ENCODE data around the gene RUFY4. TPM values are rescaled to one million over a fixed set of nuclear protein-coding genes. Genes with fewer than 3 reads are reported as not detected.

Gene RUFY4
- total RNA-seq, 2 experiments from 2014 or later = 0.93 to 1.8 TPM

GRCh38 chr2:218047536-218048225 lies 21.4 kb upstream of the RUFY4 start:
- Mint-ChIP-seq H3K36me3 (peaks cover 14% of the 10 kb centered on the region), H3K27me3 (peaks cover 18% of the 10 kb centered on the region), H3K27ac (no peak overlapping the region), H3K4me3 (no peak overlapping the region), H3K9me3 (peaks cover 26% of the 10 kb centered on the region), H3K4me1 (ENCODE audit: low read depth) (no peaks in the 10 kb centered on the region)
- intact Hi-C loops (cut with micrococcal nuclease) = no loop called here
- DNase-seq = no peak
- ChIA-PET POLR2A (no interaction called here), CTCF (interaction anchor here (0.6 kb wide), 1 partner anchor 57 kb away, joined by 3 read pairs; no protein-coding TSS in a partner anchor)

GRCh38 chr2:218051903-218052302 lies 17.1 kb upstream of the RUFY4 start:
- Mint-ChIP-seq H3K9me3 (peaks cover 18% of the 10 kb centered on the region), H3K36me3 (peaks cover 14% of the 10 kb centered on the region), H3K27me3 (peaks cover 19% of the 10 kb centered on the region), H3K4me3 (no peak overlapping the region), H3K27ac (no peak overlapping the region), H3K4me1 (ENCODE audit: low read depth) (no peaks in the 10 kb centered on the region)
- ChIA-PET CTCF (no interaction called here), POLR2A (no interaction called here)
- DNase-seq = no peak
- intact Hi-C loops (cut with micrococcal nuclease) = no loop called here

GRCh38 chr2:218059289-218059688 lies 9.8 kb upstream of the RUFY4 start:
- H3K9me3 Mint-ChIP-seq = no peaks in the 10 kb centered on the region
- H3K36me3 Mint-ChIP-seq = no peaks in the 10 kb centered on the region
- H3K27ac Mint-ChIP-seq = no peak overlapping the region
- ChIA-PET CTCF (interaction anchor here (0.9 to 1.0 kb wide), 2 partner anchors 10 to 15 kb away, joined by 3 to 4 read pairs; partner anchors contain the start of gene RUFY4), POLR2A (no interaction called here)
- DNase-seq = no peak
- peaks cover 15% of the 10 kb centered on the region for H3K27me3 Mint-ChIP-seq
- no peaks in the 10 kb centered on the region for H3K4me1 Mint-ChIP-seq (ENCODE audit: low read depth)
- intact Hi-C loops (cut with micrococcal nuclease) = no loop called here
- no peak overlapping the region for H3K4me3 Mint-ChIP-seq

- ChIA-PET POLR2A (no interaction called here), CTCF (interaction anchor here (0.9 kb wide), 1 partner anchor 9 kb away, joined by 3 read pairs; the partner anchor contains the start of gene RUFY4)
- H3K27ac Mint-ChIP-seq = no peak overlapping the region
- H3K36me3 Mint-ChIP-seq = no peaks in the 10 kb centered on the region
- no peaks in the 10 kb centered on the region for H3K4me1 Mint-ChIP-seq (ENCODE audit: low read depth)
- no peaks in the 10 kb centered on the region for H3K9me3 Mint-ChIP-seq
- peaks cover 15% of the 10 kb centered on the region for H3K27me3 Mint-ChIP-seq
- intact Hi-C loops (cut with micrococcal nuclease) = no loop called here
- no peak overlapping the region for H3K4me3 Mint-ChIP-seq
- no peak for DNase-seq
Measured at GRCh38 chr2:218060118-218060517, 8.9 kb upstream of the RUFY4 start.

GRCh38 chr2:218060950-218061660 lies 7.9 kb upstream of the RUFY4 start:
- no peaks in the 10 kb centered on the region for H3K4me1 Mint-ChIP-seq (ENCODE audit: low read depth)
- intact Hi-C loops (cut with micrococcal nuclease) = no loop called here
- no peaks in the 10 kb centered on the region for H3K36me3 Mint-ChIP-seq
- H3K9me3 Mint-ChIP-seq = no peaks in the 10 kb centered on the region
- no peak for DNase-seq
- H3K27ac Mint-ChIP-seq = no peak overlapping the region
- peaks cover 15% of the 10 kb centered on the region for H3K27me3 Mint-ChIP-seq
- no peak overlapping the region for H3K4me3 Mint-ChIP-seq
- ChIA-PET CTCF (no interaction called here), POLR2A (interaction anchor here (0.6 kb wide), 1 partner anchor 1325 kb away, joined by 3 read pairs; no protein-coding TSS in a partner anchor)

GRCh38 chr2:218063486-218063885 lies 5.6 kb upstream of the RUFY4 start:
- intact Hi-C loops (cut with micrococcal nuclease) = no loop called here
- Mint-ChIP-seq H3K27ac (no peak overlapping the region), H3K4me1 (ENCODE audit: low read depth) (peaks cover under 1% of the 10 kb centered on the region), H3K27me3 (peaks cover 26% of the 10 kb centered on the region), H3K36me3 (no peaks in the 10 kb centered on the region), H3K4me3 (no peak overlapping the region), H3K9me3 (no peaks in the 10 kb centered on the region)
- DNase-seq = no peak
- ChIA-PET CTCF (no interaction called here), POLR2A (no interaction called here)

GRCh38 chr2:218063896-218064295 lies 5.2 kb upstream of the RUFY4 start:
- CTCF ChIA-PET = no interaction called here
- no peaks in the 10 kb centered on the region for H3K9me3 Mint-ChIP-seq
- peaks cover 4% of the 10 kb centered on the region for H3K4me1 Mint-ChIP-seq (ENCODE audit: low read depth)
- H3K27ac Mint-ChIP-seq = no peak overlapping the region
- intact Hi-C loops (cut with micrococcal nuclease) = no loop called here
- H3K36me3 Mint-ChIP-seq = no peaks in the 10 kb centered on the region
- no peak for DNase-seq
- H3K27me3 Mint-ChIP-seq = peaks cover 28% of the 10 kb centered on the region
- H3K4me3 Mint-ChIP-seq = no peak overlapping the region
- POLR2A ChIA-PET = no interaction called here

- Mint-ChIP-seq H3K27me3 (peaks cover 19% of the 10 kb centered on the region), H3K27ac (no peak overlapping the region), H3K4me3 (no peak overlapping the region), H3K36me3 (no peaks in the 10 kb centered on the region), H3K9me3 (no peaks in the 10 kb centered on the region), H3K4me1 (ENCODE audit: low read depth) (peaks cover 8% of the 10 kb centered on the region)
- ChIA-PET CTCF (interaction anchor here (1.0 to 4.4 kb wide), 2 partner anchors 24 to 32 kb away, joined by 7 to 18 read pairs; no protein-coding TSS in a partner anchor), POLR2A (no interaction called here)
- intact Hi-C loops (cut with micrococcal nuclease) = no loop called here
- DNase-seq = no peak
Measured at GRCh38 chr2:218065239-218066006, 3.6 kb upstream of the RUFY4 start.

GRCh38 chr2:218066926-218067515 lies 2.0 kb upstream of the RUFY4 start:
- Mint-ChIP-seq H3K27me3 (peaks cover 16% of the 10 kb centered on the region), H3K27ac (no peak overlapping the region), H3K4me3 (no peak overlapping the region), H3K4me1 (ENCODE audit: low read depth) (peaks cover 8% of the 10 kb centered on the region), H3K9me3 (no peaks in the 10 kb centered on the region), H3K36me3 (no peaks in the 10 kb centered on the region)
- CTCF ChIA-PET = interaction anchor here (1.0 to 4.4 kb wide), 3 partner anchors 9 to 281 kb away, joined by 4 to 18 read pairs (median 8); no protein-coding TSS in a partner anchor
- intact Hi-C loops (cut with micrococcal nuclease) = no loop called here
- POLR2A ChIA-PET = no interaction called here
- no peak for DNase-seq

GRCh38 chr2:218067523-218067922 lies 1.5 kb upstream of the RUFY4 start:
- H3K4me3 Mint-ChIP-seq = no peak overlapping the region
- peaks cover 16% of the 10 kb centered on the region for H3K27me3 Mint-ChIP-seq
- CTCF ChIA-PET = interaction anchor here (1.0 to 4.4 kb wide), 3 partner anchors 10 to 282 kb away, joined by 4 to 18 read pairs (median 8); no protein-coding TSS in a partner anchor
- H3K36me3 Mint-ChIP-seq = no peaks in the 10 kb centered on the region
- intact Hi-C loops (cut with micrococcal nuclease) = no loop called here
- no peak for DNase-seq
- H3K4me1 Mint-ChIP-seq (ENCODE audit: low read depth) = peaks cover 8% of the 10 kb centered on the region
- POLR2A ChIA-PET = no interaction called here
- H3K9me3 Mint-ChIP-seq = no peaks in the 10 kb centered on the region
- no peak overlapping the region for H3K27ac Mint-ChIP-seq

GRCh38 chr2:218069606-218070300 lies 700 bp downstream of the RUFY4 start:
- ChIA-PET CTCF (interaction anchor here (1.1 to 1.5 kb wide), 6 partner anchors 33 to 284 kb away, joined by 3 to 14 read pairs (median 4); no protein-coding TSS in a partner anchor), POLR2A (no interaction called here)
- Mint-ChIP-seq H3K4me3 (no peak overlapping the region), H3K27me3 (peaks cover 21% of the 10 kb centered on the region), H3K27ac (no peak overlapping the region), H3K9me3 (no peaks in the 10 kb centered on the region), H3K36me3 (no peaks in the 10 kb centered on the region), H3K4me1 (ENCODE audit: low read depth) (peaks cover 8% of the 10 kb centered on the region)
- DNase-seq = no peak
- intact Hi-C loops (cut with micrococcal nuclease) = loop anchor here (2.0 kb wide), 1 partner anchor 33 kb away; no protein-coding TSS in a partner anchor

Measured in activated CD4-positive, alpha-beta memory T cell treated with anti-CD3 and anti-CD28 coated beads for 36 hours (primary cell).